CD14-positive monocyte (primary cell): ENCODE results near the gene UACA. TPM values are rescaled to one million over a fixed set of nuclear protein-coding genes. Genes with fewer than 3 reads are reported as not detected.
A peak's percentile ranks its signal among the peaks of the same experiment; 100 is the strongest.

Experiments
- DNase-seq, 3 donors: peaks; one replicate each; pipeline ENCODE4 v3.0.0-alpha.2; 2011 to 2022
- H2AFZ ChIP-seq: 2 replicates; pipeline ENCODE4 v1.6.0; 2012; ENCODE audit warnings: mild to moderate bottlenecking, low read depth, low read length, inconsistent platforms; ENCODE audit not compliant: insufficient read depth, poor library complexity, severe bottlenecking
- H3K27ac ChIP-seq, 2 donors: 1 replicate in 1 of 2; 2 replicates in 1 of 2; pipeline ENCODE4 v1.5.1; 2012 to 2013; ENCODE audit warnings: low read length in 2 of 2, control low read depth in 1 of 2, inconsistent platforms in 1 of 2, low read depth in 1 of 2, mild to moderate bottlenecking in 1 of 2
- H3K27me3 ChIP-seq, 2 donors: one replicate each; pipeline versions ENCODE4 v1.6.0 to v1.6.1; 2011 to 2013; ENCODE audit warnings: low read length in 2 of 2; ENCODE audit not compliant: control insufficient read depth in 2 of 2, insufficient read depth in 2 of 2
- H3K36me3 ChIP-seq, 2 donors: replicated peaks in 1 of 2; 1 replicate in 1 of 2; 2 replicates in 1 of 2; pipeline versions ENCODE4 v1.5.1 to v1.6.1; 2012 to 2013; ENCODE audit warnings: low read length in 2 of 2, control low read depth in 1 of 2, inconsistent platforms in 1 of 2, mild to moderate bottlenecking in 1 of 2; ENCODE audit not compliant: insufficient read depth in 2 of 2, control insufficient read depth in 1 of 2
- H3K4me1 ChIP-seq, 2 donors: 1 replicate in 1 of 2; 2 replicates in 1 of 2; pipeline versions ENCODE4 v1.5.1 to v1.6.1; 2012 to 2013; ENCODE audit warnings: low read length in 2 of 2, control low read depth in 1 of 2, inconsistent platforms in 1 of 2, mild to moderate bottlenecking in 1 of 2, moderate library complexity in 1 of 2; ENCODE audit not compliant: insufficient read depth in 2 of 2, control insufficient read depth in 1 of 2
- H3K4me2 ChIP-seq: replicated peaks from 2 replicates; pipeline ENCODE3; 2012; ENCODE audit warnings: low read length, moderate library complexity, mild to moderate bottlenecking; ENCODE audit not compliant: poor library complexity, severe bottlenecking; ENCODE audit errors: extremely low read depth
- H3K4me3 ChIP-seq, 3 experiments: fragments of 200-600 bp in 1 of 3; sonication (generic) in 1 of 3; replicated peaks in 1 of 3; 1 replicate in 2 of 3; 2 replicates in 1 of 3; pipeline ENCODE4 v1.5.1; 2011 to 2013; ENCODE audit warnings: low read length in 3 of 3, mild to moderate bottlenecking in 3 of 3, control low read depth in 2 of 3, low read depth in 2 of 3, inconsistent platforms in 1 of 3, moderate library complexity in 1 of 3
- H3K79me2 ChIP-seq: 2 replicates; pipeline ENCODE4 v1.6.0; 2012; ENCODE audit warnings: mild to moderate bottlenecking, control low read depth, inconsistent platforms, low read length, moderate library complexity; ENCODE audit not compliant: insufficient read depth
- H3K9ac ChIP-seq: 2 replicates; pipeline ENCODE4 v1.6.0; 2017; ENCODE audit warnings: low read length, mild to moderate bottlenecking; ENCODE audit not compliant: insufficient read depth, poor library complexity, severe bottlenecking
- H3K9me3 ChIP-seq, 2 donors: replicated peaks in 1 of 2; 1 replicate in 1 of 2; 2 replicates in 1 of 2; pipeline versions ENCODE4 v1.5.1 to v1.6.1; 2012 to 2013; ENCODE audit warnings: low read length in 2 of 2, control low read depth in 1 of 2; ENCODE audit not compliant: control insufficient read depth in 1 of 2, insufficient read depth in 1 of 2
- H4K20me1 ChIP-seq: 2 replicates; pipeline ENCODE4 v1.6.0; 2012; ENCODE audit warnings: mild to moderate bottlenecking, low read length, control low read depth, moderate library complexity; ENCODE audit not compliant: insufficient read depth
- H3K27ac Mint-ChIP-seq, 7 donors: one replicate each; pipeline ENCODE4 v1.8.0; 2020; ENCODE audit warnings: mild to moderate bottlenecking in 7 of 7, mixed read lengths in 7 of 7, moderate library complexity in 6 of 7, inconsistent platforms in 2 of 7
- H3K27me3 Mint-ChIP-seq, 3 donors: one replicate each; pipeline ENCODE4 v1.8.0; 2021 to 2022; ENCODE audit warnings: low read depth in 3 of 3, mild to moderate bottlenecking in 3 of 3, mixed read lengths in 3 of 3, moderate library complexity in 3 of 3, inconsistent platforms in 1 of 3
- H3K36me3 Mint-ChIP-seq, 2 donors: one replicate each; pipeline ENCODE4 v1.8.0; 2020; ENCODE audit warnings: mixed read lengths in 2 of 2, inconsistent platforms in 1 of 2, mild to moderate bottlenecking in 1 of 2
- H3K4me1 Mint-ChIP-seq: one replicate; pipeline ENCODE4 v1.8.0; 2020; ENCODE audit warnings: mild to moderate bottlenecking, mixed read lengths
- H3K4me3 Mint-ChIP-seq, 2 donors: one replicate each; pipeline ENCODE4 v1.8.0; 2020; ENCODE audit warnings: mild to moderate bottlenecking in 2 of 2, mixed read lengths in 2 of 2, moderate library complexity in 1 of 2
- H3K9me3 Mint-ChIP-seq, 7 donors: one replicate each; pipeline ENCODE4 v1.8.0; 2020 to 2022; ENCODE audit warnings: mixed read lengths in 7 of 7, mild to moderate bottlenecking in 6 of 7, moderate library complexity in 6 of 7, inconsistent platforms in 2 of 7
- WGBS: methylation state at CpG from one replicate; pipeline ENCODE4 v1.1.5; 2013; ENCODE audit warnings: missing lambda C conversion rate; ENCODE audit not compliant: insufficient coverage; 5-methylcytosine and 5-hydroxymethylcytosine counted together
- intact Hi-C, 2 donors: fragments of 100-400 bp; cut with micrococcal nuclease; formaldehyde crosslinking; loops; one replicate each; pipeline versions ENCODE4 v1.15.0 to v1.15.1; 2023
- polyA plus RNA-seq, 3 donors: library from polyadenylated mRNA; depleted of rRNA in 1 of 3; unstranded in 2 of 3; stranded (reverse) in 1 of 3; fragments of 300-500 nt in 2 of 3; fragments of >200 nt in 1 of 3; fragmentation: Illumina TruSeq in 2 of 3; gene quantifications; 1 replicate in 2 of 3; 2 replicates in 1 of 3; pipeline ENCODE4 v1.2.3, GENCODE V29; 2012 to 2021
- TF ChIP-seq, protein P1 (sequence below): fragments of 200-600 bp; IDR thresholded peaks from one replicate; pipeline ENCODE4 v1.8.0; 2022; ENCODE audit warnings: antibody characterized with exemption, mild to moderate bottlenecking

UACA gene
- polyA plus RNA-seq, 3 donors, result 1.7 to 3.1 (median 2.4) TPM

DNA sequence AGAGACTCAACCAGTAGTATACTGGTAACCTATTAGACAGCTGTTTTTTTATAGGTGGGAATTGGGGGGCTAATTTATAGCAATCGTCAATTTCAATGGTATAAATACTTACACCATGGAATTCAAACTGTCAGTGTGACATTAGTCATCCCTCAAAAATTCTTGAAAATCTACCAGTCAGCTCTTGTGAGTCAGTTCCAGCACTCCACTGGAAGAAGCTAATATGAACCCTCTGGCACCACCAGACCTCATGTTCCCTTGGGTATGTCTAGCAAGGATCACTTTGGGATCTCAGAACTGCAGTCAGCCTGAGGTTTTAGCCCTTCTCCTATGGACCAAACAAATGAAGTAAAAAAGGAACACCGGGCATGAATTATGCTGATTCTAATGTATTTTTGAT, 11.8 kb upstream of the UACA start:
- H3K4me3 ChIP-seq, result no peak overlapping the region
- DNase-seq, result peak in 1 of 3 donors; percentile 28
- Mint-ChIP-seq H3K36me3 (no peaks in the 10 kb centered on the region), H3K27me3 (peaks cover 2 to 9% (median 3%) of the 10 kb centered on the region in 3 donors), H3K4me1 (peaks cover 13% of the 10 kb centered on the region), H3K4me3 (no peak overlapping the region), H3K27ac (no peak overlapping the region), H3K9me3 (peaks cover 0 to 10% (median 2%) of the 10 kb centered on the region in 7 donors)
- intact Hi-C loops, result no loop called here
- WGBS, result no CpG with 5 or more reads among the region's 2 CpGs
- no peak overlapping the region for H2AFZ ChIP-seq
- no peaks in the 10 kb centered on the region for H3K36me3 ChIP-seq
- H3K4me2 ChIP-seq, result no peak overlapping the region
- H3K4me1 ChIP-seq, result peaks cover 12 to 15% of the 10 kb centered on the region in 2 donors
- H3K9me3 ChIP-seq, result no peaks in the 10 kb centered on the region
- H3K9ac ChIP-seq, result no peak overlapping the region
- H3K27ac ChIP-seq, result no peak overlapping the region
- no peaks in the 10 kb centered on the region for H3K79me2 ChIP-seq
- no peaks in the 10 kb centered on the region for H3K27me3 ChIP-seq
- H4K20me1 ChIP-seq, result no peaks in the 10 kb centered on the region
- TF ChIP-seq, protein P1, sequence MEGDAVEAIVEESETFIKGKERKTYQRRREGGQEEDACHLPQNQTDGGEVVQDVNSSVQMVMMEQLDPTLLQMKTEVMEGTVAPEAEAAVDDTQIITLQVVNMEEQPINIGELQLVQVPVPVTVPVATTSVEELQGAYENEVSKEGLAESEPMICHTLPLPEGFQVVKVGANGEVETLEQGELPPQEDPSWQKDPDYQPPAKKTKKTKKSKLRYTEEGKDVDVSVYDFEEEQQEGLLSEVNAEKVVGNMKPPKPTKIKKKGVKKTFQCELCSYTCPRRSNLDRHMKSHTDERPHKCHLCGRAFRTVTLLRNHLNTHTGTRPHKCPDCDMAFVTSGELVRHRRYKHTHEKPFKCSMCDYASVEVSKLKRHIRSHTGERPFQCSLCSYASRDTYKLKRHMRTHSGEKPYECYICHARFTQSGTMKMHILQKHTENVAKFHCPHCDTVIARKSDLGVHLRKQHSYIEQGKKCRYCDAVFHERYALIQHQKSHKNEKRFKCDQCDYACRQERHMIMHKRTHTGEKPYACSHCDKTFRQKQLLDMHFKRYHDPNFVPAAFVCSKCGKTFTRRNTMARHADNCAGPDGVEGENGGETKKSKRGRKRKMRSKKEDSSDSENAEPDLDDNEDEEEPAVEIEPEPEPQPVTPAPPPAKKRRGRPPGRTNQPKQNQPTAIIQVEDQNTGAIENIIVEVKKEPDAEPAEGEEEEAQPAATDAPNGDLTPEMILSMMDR, result no peak

- no peaks in the 10 kb centered on the region for H3K36me3 ChIP-seq
- TF ChIP-seq, protein P1, result no peak
- intact Hi-C loops, result no loop called here
- no peaks in the 10 kb centered on the region for H3K36me3 Mint-ChIP-seq
- H3K9me3 ChIP-seq, result no peaks in the 10 kb centered on the region
- no peaks in the 10 kb centered on the region for H3K27me3 ChIP-seq
- H3K4me2 ChIP-seq, result no peak overlapping the region
- no peaks in the 10 kb centered on the region for H3K79me2 ChIP-seq
- peaks cover 0 to 9% (median 3%) of the 10 kb centered on the region in 3 donors for H3K27me3 Mint-ChIP-seq
- no peak overlapping the region for H3K9ac ChIP-seq
- no peaks in the 10 kb centered on the region for H4K20me1 ChIP-seq
- no peak for DNase-seq
- no peak overlapping the region for H3K27ac ChIP-seq
- no CpG with 5 or more reads among the region's 3 CpGs for WGBS
- H2AFZ ChIP-seq, result no peak overlapping the region
- H3K4me1 ChIP-seq, result peaks cover 15 to 19% of the 10 kb centered on the region in 2 donors
- H3K4me1 Mint-ChIP-seq, result peaks cover 18% of the 10 kb centered on the region
- no peak overlapping the region for H3K27ac Mint-ChIP-seq
- no peak overlapping the region for H3K4me3 Mint-ChIP-seq
- H3K9me3 Mint-ChIP-seq, result peaks cover 0 to 10% (median 2%) of the 10 kb centered on the region in 7 donors
- no peak overlapping the region for H3K4me3 ChIP-seq
Observed at GRCh38 chr15:70772402-70772801, 9.0 kb upstream of the UACA start.
